Forelimb muscle (tissue), 1 donor: ENCODE measurements around the gene DAB2IP. TPM values are rescaled to one million over a fixed set of nuclear protein-coding genes. Genes with fewer than 3 reads are reported as not detected.

Experiments
- DNase-seq: peaks from one replicate; pipeline ENCODE4 v3.0.0-alpha.2; 2013; ENCODE audit warnings: low read depth
- polyA plus RNA-seq: library from polyadenylated mRNA; unstranded; fragments of 120-200 nt; gene quantifications from one replicate; pipeline ENCODE4 v1.2.1, GENCODE V29; 2013; ENCODE audit not compliant: insufficient read length

DAB2IP gene
- polyA plus RNA-seq, 1 donor: 41.0 TPM

- DNase-seq: no peak
Observed at GRCh38 chr9:121776001-121776738, 124.7 kb downstream of the DAB2IP start.

GRCh38 chr9:121776739-121777637 is 125.6 kb downstream of the DAB2IP start:
- DNase-seq: no peak

- DNase-seq: no peak
Observed at GRCh38 chr9:121778252-121779225, 127.1 kb downstream of the DAB2IP start.

- DNase-seq: no peak
Observed at GRCh38 chr9:121779381-121780117, 128.1 kb downstream of the DAB2IP start.

- DNase-seq: no peak
Observed at GRCh38 chr9:121780177-121781040, 129.0 kb downstream of the DAB2IP start.

GRCh38 chr9:121781145-121781548 is 129.7 kb downstream of the DAB2IP start:
- DNase-seq: no peak

GRCh38 chr9:121781701-121782464 is 130.4 kb downstream of the DAB2IP start:
- DNase-seq: no peak

- no peak for DNase-seq
Observed at GRCh38 chr9:121782514-121783110, 131.2 kb downstream of the DAB2IP start.

GRCh38 chr9:121783111-121783510 is 131.7 kb downstream of the DAB2IP start:
- DNase-seq: no peak

- DNase-seq: peak; percentile 25
Observed at GRCh38 chr9:121783521-121784507, 132.4 kb downstream of the DAB2IP start.

GRCh38 chr9:121784731-121785411 is 133.4 kb downstream of the DAB2IP start:
- no peak for DNase-seq

- DNase-seq: no peak
Observed at GRCh38 chr9:121785673-121786542, 134.5 kb downstream of the DAB2IP start.

- no peak for DNase-seq
Observed at GRCh38 chr9:121786543-121786948, 135.1 kb downstream of the DAB2IP start.

GRCh38 chr9:121786998-121787422 is 135.6 kb downstream of the DAB2IP start:
- no peak for DNase-seq

- no peak for DNase-seq
Observed at GRCh38 chr9:121788686-121789366, 137.4 kb downstream of the DAB2IP start.
